HepG2 (cell line): ENCODE results near the gene GOLGA6D.
"Not testable (repeated sequence)": the region's sequence is repeated elsewhere in the genome, so short reads cannot be mapped to it uniquely, and the experiment has no call there.

Source experiments
- CAMTA2 ChIP-seq: sonication (generic); formaldehyde crosslinking; IDR thresholded peaks from 2 replicates; pipeline ENCODE4 v1.4.0; 2020; ENCODE audit warnings: mild to moderate bottlenecking, missing genetic modification reagents, borderline replicate concordance
- EZH2 ChIP-seq: conservative IDR thresholded peaks from 2 replicates; pipeline ENCODE4 v1.6.1; 2012; ENCODE audit warnings: mild to moderate bottlenecking, low read depth, low read length, moderate library complexity
- HMG20B ChIP-seq: conservative IDR thresholded peaks from 2 replicates; pipeline ENCODE4 v1.6.1; 2016; ENCODE audit warnings: missing genetic modification reagents, missing compliant biosample characterization
- POLR2A ChIP-seq, 2 experiments: IDR thresholded peaks; 2 replicates each; pipeline ENCODE4 v1.6.1; 2011; ENCODE audit warnings: low read depth in 2 of 2, low read length in 2 of 2, mild to moderate bottlenecking in 1 of 2, moderate library complexity in 1 of 2; ENCODE audit not compliant: insufficient read depth in 1 of 2
- ZBTB3 ChIP-seq: sonication (generic); formaldehyde crosslinking; IDR thresholded peaks from 2 replicates; pipeline ENCODE4 v1.4.0; 2020; ENCODE audit warnings: low read depth, mild to moderate bottlenecking, moderate library complexity, missing genetic modification reagents, borderline replicate concordance
- ZNF234 ChIP-seq: sonication (generic); formaldehyde crosslinking; conservative IDR thresholded peaks from 2 replicates; pipeline ENCODE4 v1.5.1; 2020; ENCODE audit warnings: mild to moderate bottlenecking, missing genetic modification reagents
- ZNF24 ChIP-seq: fragments of 450-650 bp; IDR thresholded peaks from 2 replicates; pipeline ENCODE4 v1.6.1; 2017; ENCODE audit warnings: antibody characterized with exemption, mild to moderate bottlenecking
- ZNF263 ChIP-seq: sonication (generic); formaldehyde crosslinking; IDR thresholded peaks from 2 replicates; pipeline ENCODE4 v1.4.0; 2020; ENCODE audit warnings: missing genetic modification reagents
- TF ChIP-seq, protein P1 (sequence below): sonication (generic); formaldehyde crosslinking; IDR thresholded peaks from 2 replicates; pipeline ENCODE4 v1.4.0; 2020; ENCODE audit warnings: missing genetic modification reagents, borderline replicate concordance
- TF ChIP-seq, protein P2 (sequence below): IDR thresholded peaks from 2 replicates; pipeline ENCODE4 v1.6.1; 2016; ENCODE audit warnings: low read depth, borderline replicate concordance
- TF ChIP-seq, protein P3 (sequence below): sonication (generic); formaldehyde crosslinking; IDR thresholded peaks from 2 replicates; pipeline ENCODE4 v1.4.0; 2020; ENCODE audit warnings: missing genetic modification reagents, borderline replicate concordance

DNA sequence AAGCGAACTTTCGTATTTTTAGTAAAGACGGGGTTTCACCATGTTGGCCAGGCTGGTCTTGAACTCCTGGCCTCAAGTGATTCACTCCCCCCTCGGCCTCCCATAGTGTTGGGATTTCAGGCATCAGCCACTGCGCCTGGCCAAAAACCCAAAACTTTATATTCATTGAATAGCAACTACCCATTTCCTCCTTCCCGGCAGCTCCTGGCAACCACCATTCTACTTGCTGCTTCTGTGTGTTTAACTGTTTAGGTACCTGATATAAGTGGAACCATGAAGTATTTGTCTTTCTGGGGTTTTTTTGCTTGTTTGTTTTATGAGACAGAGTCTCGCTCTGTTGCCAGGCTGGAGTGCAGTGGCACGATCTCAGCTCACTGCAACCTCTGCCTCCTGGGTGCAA lies 61.3 kb downstream of the GOLGA6D start:
- TF ChIP-seq ZBTB3 (CRISPR knock-in tag); EZH2; ZNF234 (CRISPR knock-in tag); HMG20B (CRISPR knock-in tag); ZNF263 (CRISPR knock-in tag); POLR2A (IDR thresholded peaks at IDR 0.05; ENCODE audit: insufficient read depth in 1 of 2, low read depth in 2 of 2, low read length in 2 of 2); ZNF24; CAMTA2: not testable (repeated sequence)
- TF ChIP-seq, protein P1, sequence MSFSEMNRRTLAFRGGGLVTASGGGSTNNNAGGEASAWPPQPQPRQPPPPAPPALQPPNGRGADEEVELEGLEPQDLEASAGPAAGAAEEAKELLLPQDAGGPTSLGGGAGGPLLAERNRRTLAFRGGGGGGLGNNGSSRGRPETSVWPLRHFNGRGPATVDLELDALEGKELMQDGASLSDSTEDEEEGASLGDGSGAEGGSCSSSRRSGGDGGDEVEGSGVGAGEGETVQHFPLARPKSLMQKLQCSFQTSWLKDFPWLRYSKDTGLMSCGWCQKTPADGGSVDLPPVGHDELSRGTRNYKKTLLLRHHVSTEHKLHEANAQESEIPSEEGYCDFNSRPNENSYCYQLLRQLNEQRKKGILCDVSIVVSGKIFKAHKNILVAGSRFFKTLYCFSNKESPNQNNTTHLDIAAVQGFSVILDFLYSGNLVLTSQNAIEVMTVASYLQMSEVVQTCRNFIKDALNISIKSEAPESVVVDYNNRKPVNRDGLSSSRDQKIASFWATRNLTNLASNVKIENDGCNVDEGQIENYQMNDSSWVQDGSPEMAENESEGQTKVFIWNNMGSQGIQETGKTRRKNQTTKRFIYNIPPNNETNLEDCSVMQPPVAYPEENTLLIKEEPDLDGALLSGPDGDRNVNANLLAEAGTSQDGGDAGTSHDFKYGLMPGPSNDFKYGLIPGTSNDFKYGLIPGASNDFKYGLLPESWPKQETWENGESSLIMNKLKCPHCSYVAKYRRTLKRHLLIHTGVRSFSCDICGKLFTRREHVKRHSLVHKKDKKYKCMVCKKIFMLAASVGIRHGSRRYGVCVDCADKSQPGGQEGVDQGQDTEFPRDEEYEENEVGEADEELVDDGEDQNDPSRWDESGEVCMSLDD (CRISPR knock-in tag), result not testable (repeated sequence)
- TF ChIP-seq, protein P2, sequence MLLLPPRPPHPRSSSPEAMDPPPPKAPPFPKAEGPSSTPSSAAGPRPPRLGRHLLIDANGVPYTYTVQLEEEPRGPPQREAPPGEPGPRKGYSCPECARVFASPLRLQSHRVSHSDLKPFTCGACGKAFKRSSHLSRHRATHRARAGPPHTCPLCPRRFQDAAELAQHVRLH (CRISPR knock-in tag), result not testable (repeated sequence)
- TF ChIP-seq, protein P3, sequence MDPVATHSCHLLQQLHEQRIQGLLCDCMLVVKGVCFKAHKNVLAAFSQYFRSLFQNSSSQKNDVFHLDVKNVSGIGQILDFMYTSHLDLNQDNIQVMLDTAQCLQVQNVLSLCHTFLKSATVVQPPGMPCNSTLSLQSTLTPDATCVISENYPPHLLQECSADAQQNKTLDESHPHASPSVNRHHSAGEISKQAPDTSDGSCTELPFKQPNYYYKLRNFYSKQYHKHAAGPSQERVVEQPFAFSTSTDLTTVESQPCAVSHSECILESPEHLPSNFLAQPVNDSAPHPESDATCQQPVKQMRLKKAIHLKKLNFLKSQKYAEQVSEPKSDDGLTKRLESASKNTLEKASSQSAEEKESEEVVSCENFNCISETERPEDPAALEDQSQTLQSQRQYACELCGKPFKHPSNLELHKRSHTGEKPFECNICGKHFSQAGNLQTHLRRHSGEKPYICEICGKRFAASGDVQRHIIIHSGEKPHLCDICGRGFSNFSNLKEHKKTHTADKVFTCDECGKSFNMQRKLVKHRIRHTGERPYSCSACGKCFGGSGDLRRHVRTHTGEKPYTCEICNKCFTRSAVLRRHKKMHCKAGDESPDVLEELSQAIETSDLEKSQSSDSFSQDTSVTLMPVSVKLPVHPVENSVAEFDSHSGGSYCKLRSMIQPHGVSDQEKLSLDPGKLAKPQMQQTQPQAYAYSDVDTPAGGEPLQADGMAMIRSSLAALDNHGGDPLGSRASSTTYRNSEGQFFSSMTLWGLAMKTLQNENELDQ, result not testable (repeated sequence)
